ENCODE results near the gene TOLLIP. TPM values are rescaled to one million over a fixed set of nuclear protein-coding genes. Genes with fewer than 3 reads are reported as not detected.
A peak's percentile ranks its signal among the peaks of the same experiment; 100 is the strongest.
"Not testable (repeated sequence)": the region's sequence is repeated elsewhere in the genome, so short reads cannot be mapped to it uniquely, and the experiment has no call there.

The TOLLIP gene
- total RNA-seq, 4 donors from 2014 or later = 53.0 to 106 (median 63.6) TPM

DNA sequence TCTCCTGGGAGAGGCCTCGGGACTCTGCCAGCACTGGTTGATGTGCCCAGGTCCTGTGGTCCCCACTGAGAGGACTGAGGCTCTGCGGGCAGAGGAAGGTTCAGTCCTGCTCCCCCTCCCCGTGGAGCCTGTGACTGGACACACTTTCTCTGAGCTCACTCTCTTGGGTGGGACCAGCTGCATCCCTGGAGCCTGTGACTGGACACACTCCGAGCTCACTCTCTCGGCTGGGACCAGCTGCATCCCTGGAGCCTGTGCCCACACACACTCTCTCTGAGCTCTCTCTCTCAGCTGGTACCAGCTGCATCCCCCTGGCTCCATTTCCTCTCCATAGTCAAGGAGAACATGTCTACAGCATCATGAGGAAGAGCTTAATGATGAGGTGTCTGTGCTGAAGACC, 39.5 kb downstream of the TOLLIP start:
- no peak overlapping the region for H3K27ac ChIP-seq
- 96% methylated on average over 4 of the region's 5 CpGs; no CpG with 5 or more reads in 1 of the 2 donors for WGBS, 2 donors
- H3K27me3 ChIP-seq = no peaks in the 10 kb centered on the region
- DNase-seq = no peak
- H3K9me3 ChIP-seq = no peaks in the 10 kb centered on the region
- intact Hi-C loops (cut with DNase I) = no loop called here
- peaks cover 0 to 37% (median 8%) of the 10 kb centered on the region in 3 donors for H3K36me3 ChIP-seq
- H3K4me1 ChIP-seq = no peaks in the 10 kb centered on the region
- TF ChIP-seq POLR2A (IDR thresholded peaks at IDR 0.05) = no peak
- TF ChIP-seq, protein P1, sequence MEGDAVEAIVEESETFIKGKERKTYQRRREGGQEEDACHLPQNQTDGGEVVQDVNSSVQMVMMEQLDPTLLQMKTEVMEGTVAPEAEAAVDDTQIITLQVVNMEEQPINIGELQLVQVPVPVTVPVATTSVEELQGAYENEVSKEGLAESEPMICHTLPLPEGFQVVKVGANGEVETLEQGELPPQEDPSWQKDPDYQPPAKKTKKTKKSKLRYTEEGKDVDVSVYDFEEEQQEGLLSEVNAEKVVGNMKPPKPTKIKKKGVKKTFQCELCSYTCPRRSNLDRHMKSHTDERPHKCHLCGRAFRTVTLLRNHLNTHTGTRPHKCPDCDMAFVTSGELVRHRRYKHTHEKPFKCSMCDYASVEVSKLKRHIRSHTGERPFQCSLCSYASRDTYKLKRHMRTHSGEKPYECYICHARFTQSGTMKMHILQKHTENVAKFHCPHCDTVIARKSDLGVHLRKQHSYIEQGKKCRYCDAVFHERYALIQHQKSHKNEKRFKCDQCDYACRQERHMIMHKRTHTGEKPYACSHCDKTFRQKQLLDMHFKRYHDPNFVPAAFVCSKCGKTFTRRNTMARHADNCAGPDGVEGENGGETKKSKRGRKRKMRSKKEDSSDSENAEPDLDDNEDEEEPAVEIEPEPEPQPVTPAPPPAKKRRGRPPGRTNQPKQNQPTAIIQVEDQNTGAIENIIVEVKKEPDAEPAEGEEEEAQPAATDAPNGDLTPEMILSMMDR (IDR thresholded peaks at IDR 0.05) = no peak
- H3K4me3 ChIP-seq = no peak overlapping the region

- H3K36me3 ChIP-seq = peaks cover 0 to 13% (median 0%) of the 10 kb centered on the region in 3 donors
- no peaks in the 10 kb centered on the region for H3K9me3 ChIP-seq
- H3K4me3 ChIP-seq = no peak overlapping the region
- DNase-seq = no peak
- WGBS, 2 donors = 81 to 88% methylated on average over 9 of the region's 9 CpGs
- H3K4me1 ChIP-seq = peaks cover 7 to 9% (median 9%) of the 10 kb centered on the region in 3 donors
- intact Hi-C loops (cut with DNase I) = no loop called here
- H3K27me3 ChIP-seq = no peaks in the 10 kb centered on the region
- no peak overlapping the region for H3K27ac ChIP-seq
- TF ChIP-seq, protein P1 (IDR thresholded peaks at IDR 0.05) = no peak
- TF ChIP-seq POLR2A (IDR thresholded peaks at IDR 0.05) = no peak
Measured at GRCh38 chr11:1267441-1268100, 41.9 kb downstream of the TOLLIP start.

- DNase-seq = not testable (repeated sequence)
Measured at GRCh38 chr11:1266976-1267375, 42.5 kb downstream of the TOLLIP start.

DNA sequence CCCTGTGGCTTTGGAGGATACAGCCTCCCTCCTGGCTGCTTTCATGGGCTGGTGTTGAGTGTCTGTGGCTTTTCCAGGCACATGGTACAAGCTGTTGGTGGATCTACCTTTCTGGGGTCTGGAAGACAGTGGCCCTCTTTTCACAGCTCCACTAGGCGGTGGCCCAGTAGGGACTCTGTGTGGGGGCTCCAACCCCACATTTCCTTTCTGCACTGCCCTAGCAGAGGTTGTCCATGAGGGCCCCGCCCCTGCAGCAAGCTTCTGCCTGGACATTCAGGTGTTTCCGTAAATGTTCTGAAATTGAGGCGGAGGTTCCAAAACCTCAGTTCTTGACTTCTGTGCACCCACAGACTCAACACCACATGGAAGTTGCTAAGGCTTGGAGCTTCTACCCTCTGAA, 44.0 kb downstream of the TOLLIP start:
- H3K27me3 ChIP-seq; H3K4me3 ChIP-seq; H3K27ac ChIP-seq; H3K9me3 ChIP-seq; H3K36me3 ChIP-seq; intact Hi-C loops (cut with DNase I); DNase-seq: not testable (repeated sequence)
- peaks cover 15 to 20% (median 19%) of the 10 kb centered on the region in 3 donors for H3K4me1 ChIP-seq
- 100% methylated on average over 1 of the region's 4 CpGs for WGBS, 2 donors

More at GRCh38 chr11:1266976-1267375, 42.5 kb downstream of the TOLLIP start:
- H3K27ac ChIP-seq; H3K36me3 ChIP-seq; H3K4me3 ChIP-seq; H3K9me3 ChIP-seq; intact Hi-C loops (cut with DNase I); H3K27me3 ChIP-seq: not testable (repeated sequence)
- H3K4me1 ChIP-seq = peaks cover 11 to 15% (median 14%) of the 10 kb centered on the region in 3 donors
- WGBS, 2 donors = 56 to 80% methylated on average over 2 of the region's 2 CpGs

GRCh38 chr11:1264444-1264843, 45.0 kb downstream of the TOLLIP start:
- TF ChIP-seq, protein P1 (IDR thresholded peaks at IDR 0.05) = peak in 5 of 6 experiments; percentile 34 to 60 (median 41)
- Histone ChIP-seq H3K4me1 (peaks cover 15 to 20% (median 19%) of the 10 kb centered on the region in 3 donors), H3K27ac (peak overlapping the region in 2 of 4 donors; percentile 5 to 36)
- DNase-seq; H3K36me3 ChIP-seq; H3K4me3 ChIP-seq; intact Hi-C loops (cut with DNase I); H3K9me3 ChIP-seq; H3K27me3 ChIP-seq: not testable (repeated sequence)
- 15 to 20% methylated on average over 3 of the region's 3 CpGs for WGBS, 2 donors

DNA sequence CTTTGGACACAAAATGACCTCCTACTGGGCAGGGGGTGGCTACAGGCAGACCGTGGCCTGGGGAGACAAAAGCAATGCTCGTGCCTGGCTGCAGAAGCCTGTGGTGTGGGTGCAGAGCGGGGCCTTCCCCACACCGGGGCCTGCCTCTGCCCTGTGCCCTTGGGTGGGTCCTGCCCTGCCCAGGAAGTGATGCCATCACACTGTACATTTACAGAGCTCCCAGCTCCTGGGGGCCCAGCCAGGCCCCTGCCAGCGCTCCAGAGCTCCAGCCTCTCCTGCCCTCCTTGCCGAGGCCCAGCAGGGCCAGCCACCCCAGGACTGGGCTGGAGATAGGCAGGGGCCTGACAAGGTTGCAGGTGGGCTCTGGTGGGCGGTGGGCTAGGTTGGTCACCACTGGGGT, 46.4 kb downstream of the TOLLIP start:
- Histone ChIP-seq H3K27me3 (peaks cover 0 to under 1% (median 0%) of the 10 kb centered on the region in 4 donors), H3K4me1 (peaks cover 15 to 20% (median 19%) of the 10 kb centered on the region in 3 donors), H3K36me3 (no peaks in the 10 kb centered on the region), H3K27ac (peak overlapping the region; percentile 19 to 86 (median 72)), H3K9me3 (no peaks in the 10 kb centered on the region), H3K4me3 (peak overlapping the region in 3 of 4 donors; percentile 52 to 74 (median 53))
- intact Hi-C loops (cut with DNase I) = no loop called here
- WGBS, 2 donors = 10 to 22% methylated on average over 2 to 5 of the region's 7 CpGs
- TF ChIP-seq, protein P1 (IDR thresholded peaks at IDR 0.05) = no peak
- TF ChIP-seq POLR2A (IDR thresholded peaks at IDR 0.05) = no peak
- DNase-seq = no peak

Measured in esophagus squamous epithelium (tissue), 5 donors.